Muscle layer of duodenum (tissue), 2 donors: ENCODE results near the gene TTC13.
"Not testable (repeated sequence)": the region's sequence is repeated elsewhere in the genome, so short reads cannot be mapped to it uniquely, and the experiment has no call there.

Source experiments
- H3K27ac ChIP-seq: one replicate; pipeline ENCODE4 v1.7.0; 2013; ENCODE audit warnings: mild to moderate bottlenecking, low read length
- H3K27me3 ChIP-seq: one replicate; pipeline ENCODE4 v1.7.0; 2013; ENCODE audit warnings: low read depth, mild to moderate bottlenecking, control low read depth, low read length
- H3K36me3 ChIP-seq, 2 donors: one replicate each; pipeline ENCODE4 v1.7.0; 2013; ENCODE audit warnings: low read length in 2 of 2, control low read depth in 1 of 2, mild to moderate bottlenecking in 1 of 2; ENCODE audit not compliant: insufficient read depth in 2 of 2, control insufficient read depth in 1 of 2
- H3K4me1 ChIP-seq, 2 donors: one replicate each; pipeline ENCODE4 v1.7.0; 2013; ENCODE audit warnings: low read length in 2 of 2, mild to moderate bottlenecking in 2 of 2, control low read depth in 1 of 2, moderate library complexity in 1 of 2; ENCODE audit not compliant: insufficient read depth in 2 of 2, control insufficient read depth in 1 of 2
- H3K4me3 ChIP-seq, 2 donors: one replicate each; pipeline ENCODE4 v1.7.0; 2013; ENCODE audit warnings: low read length in 2 of 2, low read depth in 1 of 2, mild to moderate bottlenecking in 1 of 2
- H3K9me3 ChIP-seq, 2 donors: one replicate each; pipeline ENCODE4 v1.7.0; 2013; ENCODE audit warnings: low read length in 2 of 2, control low read depth in 1 of 2, mild to moderate bottlenecking in 1 of 2; ENCODE audit not compliant: control insufficient read depth in 1 of 2
- donor health status: healthy.

The TTC13 gene

GRCh38 chr1:230978491-230979388, at the start of gene TTC13, which contains the start of gene ARV1:
Gene TTC13, minus strand, starts transcription at chr1:230978861. Its CDS starts 31 bp downstream, at chr1:230978830.
Gene ARV1, plus strand, starts transcription at chr1:230979094. Its CDS starts 12 bp downstream, at chr1:230979106.
- peak within 1 kb of the TSS; percentile 70 for H3K27ac ChIP-seq
- H3K36me3 ChIP-seq: peaks cover 0 to 10% of the 10 kb centered on the region in 2 donors
- H3K4me1 ChIP-seq: peaks cover 9 to 26% of the 10 kb centered on the region in 2 donors
- no peaks in the 10 kb centered on the region for H3K9me3 ChIP-seq
- H3K4me3 ChIP-seq: peak within 1 kb of the TSS; percentile 96
- no peaks in the 10 kb centered on the region for H3K27me3 ChIP-seq

- H3K27ac ChIP-seq: no peak overlapping the region
- H3K4me1 ChIP-seq: no peaks in the 10 kb centered on the region
- no peaks in the 10 kb centered on the region for H3K9me3 ChIP-seq
- no peaks in the 10 kb centered on the region for H3K27me3 ChIP-seq
- H3K36me3 ChIP-seq: no peaks in the 10 kb centered on the region
- no peak overlapping the region for H3K4me3 ChIP-seq
Observed at GRCh38 chr1:231027971-231028370, 49.3 kb upstream of the TTC13 start.

- H3K4me1 ChIP-seq: no peaks in the 10 kb centered on the region
- H3K4me3 ChIP-seq: no peak overlapping the region
- H3K9me3 ChIP-seq: no peaks in the 10 kb centered on the region
- H3K36me3 ChIP-seq: no peaks in the 10 kb centered on the region
- H3K27ac ChIP-seq: no peak overlapping the region
- no peaks in the 10 kb centered on the region for H3K27me3 ChIP-seq
Observed at GRCh38 chr1:231027136-231027925, 48.7 kb upstream of the TTC13 start.

GRCh38 chr1:231026576-231026975, 47.9 kb upstream of the TTC13 start:
- no peaks in the 10 kb centered on the region for H3K36me3 ChIP-seq
- H3K4me3 ChIP-seq: no peak overlapping the region
- H3K4me1 ChIP-seq: no peaks in the 10 kb centered on the region
- no peak overlapping the region for H3K27ac ChIP-seq
- H3K9me3 ChIP-seq: no peaks in the 10 kb centered on the region
- H3K27me3 ChIP-seq: no peaks in the 10 kb centered on the region

GRCh38 chr1:231023150-231023549, 44.5 kb upstream of the TTC13 start:
- no peak overlapping the region for H3K27ac ChIP-seq
- H3K4me3 ChIP-seq: no peak overlapping the region
- H3K4me1 ChIP-seq: no peaks in the 10 kb centered on the region
- H3K27me3 ChIP-seq: no peaks in the 10 kb centered on the region
- H3K9me3 ChIP-seq: no peaks in the 10 kb centered on the region
- no peaks in the 10 kb centered on the region for H3K36me3 ChIP-seq

GRCh38 chr1:231022543-231022942, 43.9 kb upstream of the TTC13 start:
- not testable (repeated sequence) for H3K4me3 ChIP-seq, H3K36me3 ChIP-seq, H3K27ac ChIP-seq, H3K4me1 ChIP-seq, H3K27me3 ChIP-seq, H3K9me3 ChIP-seq

GRCh38 chr1:231021540-231022031, 42.9 kb upstream of the TTC13 start:
- Histone ChIP-seq H3K9me3 (no peaks in the 10 kb centered on the region), H3K27ac (no peak overlapping the region), H3K4me1 (no peaks in the 10 kb centered on the region), H3K4me3 (no peak overlapping the region), H3K36me3 (no peaks in the 10 kb centered on the region), H3K27me3 (no peaks in the 10 kb centered on the region)

GRCh38 chr1:231020816-231021215, 42.2 kb upstream of the TTC13 start:
- Histone ChIP-seq H3K27me3 (no peaks in the 10 kb centered on the region), H3K27ac (no peak overlapping the region), H3K9me3 (no peaks in the 10 kb centered on the region), H3K36me3 (no peaks in the 10 kb centered on the region), H3K4me1 (no peaks in the 10 kb centered on the region), H3K4me3 (no peak overlapping the region)

GRCh38 chr1:231020139-231020601, 41.5 kb upstream of the TTC13 start:
- no peaks in the 10 kb centered on the region for H3K4me1 ChIP-seq
- H3K27me3 ChIP-seq: no peaks in the 10 kb centered on the region
- no peak overlapping the region for H3K4me3 ChIP-seq
- no peak overlapping the region for H3K27ac ChIP-seq
- H3K36me3 ChIP-seq: no peaks in the 10 kb centered on the region
- no peaks in the 10 kb centered on the region for H3K9me3 ChIP-seq

- no peak overlapping the region for H3K4me3 ChIP-seq
- H3K27me3 ChIP-seq: no peaks in the 10 kb centered on the region
- no peak overlapping the region for H3K27ac ChIP-seq
- H3K4me1 ChIP-seq: no peaks in the 10 kb centered on the region
- no peaks in the 10 kb centered on the region for H3K9me3 ChIP-seq
- H3K36me3 ChIP-seq: no peaks in the 10 kb centered on the region
Observed at GRCh38 chr1:231019711-231020110, 41.0 kb upstream of the TTC13 start.

- Histone ChIP-seq H3K4me3 (no peak overlapping the region), H3K9me3 (no peaks in the 10 kb centered on the region), H3K36me3 (no peaks in the 10 kb centered on the region), H3K4me1 (no peaks in the 10 kb centered on the region), H3K27me3 (no peaks in the 10 kb centered on the region), H3K27ac (no peak overlapping the region)
Observed at GRCh38 chr1:231016966-231017365, 38.3 kb upstream of the TTC13 start.
